PC-3 (cell line): ENCODE data around the gene SPRED2. TPM values are rescaled to one million over a fixed set of nuclear protein-coding genes. Genes with fewer than 3 reads are reported as not detected.

Experiments used
- ATAC-seq: fragments of 200-7000 bp; cut with Tn5 transposase; 2 replicates; pipeline ENCODE4 v1.9.1; 2020; ENCODE audit warnings: mild to moderate bottlenecking, moderate library complexity
- BruUV-seq: library from RNA; stranded (reverse); fragments of 400-500 nt; replicated peaks from 2 replicates; lab custom pipeline; 2021; lab: Mats Ljungman, UMichigan
- CTCF ChIA-PET: fragments of 300-600 bp; sonication (Branson Sonifier 250); formaldehyde crosslinking; loops from one replicate; lab custom pipeline; 2022; ENCODE audit warnings: antibody characterized with exemption; lab: Charles Lee
- POLR2A ChIA-PET: fragments of 300-600 bp; sonication (Branson Sonifier 250); formaldehyde crosslinking; loops from one replicate; lab custom pipeline; 2022; ENCODE audit warnings: antibody characterized with exemption; ENCODE audit not compliant: unreplicated experiment; lab: Charles Lee
- DNase-seq: peaks from one replicate; pipeline ENCODE4 v3.0.0-alpha.2; 2015
- H2AFZ ChIP-seq: fragments of 300-600 bp; sonication (generic); 2 replicates; pipeline ENCODE4 v1.6.0; 2016; ENCODE audit warnings: antibody characterized with exemption, low read length
- H3F3A ChIP-seq: fragments of 300-600 bp; sonication (generic); one replicate; pipeline ENCODE4 v1.6.0; 2017; ENCODE audit warnings: antibody characterized with exemption, low read length, control low read depth, mild to moderate bottlenecking; ENCODE audit not compliant: unreplicated experiment
- H3K27ac ChIP-seq: fragments of 300-600 bp; sonication (generic); 2 replicates; pipeline ENCODE4 v1.5.1; 2016; ENCODE audit warnings: mild to moderate bottlenecking, low read length
- H3K27me3 ChIP-seq: fragments of 300-600 bp; sonication (generic); 2 replicates; pipeline ENCODE4 v1.6.1; 2016; ENCODE audit warnings: low read length, mixed read lengths
- H3K36me3 ChIP-seq: fragments of 300-600 bp; sonication (generic); 2 replicates; pipeline ENCODE4 v1.6.1; 2016; ENCODE audit warnings: low read depth, mixed run types, low read length, mixed read lengths
- H3K4me1 ChIP-seq: fragments of 300-600 bp; sonication (generic); 2 replicates; pipeline ENCODE4 v1.5.1; 2016; ENCODE audit warnings: low read length; ENCODE audit not compliant: insufficient read depth
- H3K4me2 ChIP-seq: fragments of 300-600 bp; sonication (generic); 2 replicates; pipeline ENCODE4 v1.6.0; 2016; ENCODE audit warnings: low read length
- H3K4me3 ChIP-seq: fragments of 300-600 bp; sonication (generic); 2 replicates; pipeline ENCODE4 v1.5.1; 2016; ENCODE audit warnings: mild to moderate bottlenecking, low read length, mixed read lengths
- H3K79me2 ChIP-seq: fragments of 300-600 bp; sonication (generic); 2 replicates; pipeline ENCODE4 v1.6.1; 2017; ENCODE audit warnings: low read length, mixed read lengths
- H3K9ac ChIP-seq: fragments of 300-600 bp; sonication (generic); 2 replicates; pipeline ENCODE4 v1.6.0; 2016; ENCODE audit warnings: mild to moderate bottlenecking, low read length
- H3K9me2 ChIP-seq: fragments of 300-600 bp; sonication (generic); replicated peaks from 2 replicates; pipeline ENCODE4 v1.6.1; 2016; ENCODE audit warnings: mixed run types, low read length, mixed read lengths
- H3K9me3 ChIP-seq: fragments of 300-600 bp; sonication (generic); 2 replicates; pipeline ENCODE4 v1.6.1; 2016; ENCODE audit warnings: low read length, mixed read lengths
- H4K20me1 ChIP-seq: fragments of 300-600 bp; sonication (generic); 2 replicates; pipeline ENCODE4 v1.6.1; 2016; ENCODE audit warnings: low read length, mixed read lengths
- EZH2 ChIP-seq: fragments of 300-600 bp; sonication (generic); IDR thresholded peaks from one replicate; pipeline ENCODE4 v1.6.1; 2017; ENCODE audit warnings: antibody characterized with exemption, mild to moderate bottlenecking, low read length; ENCODE audit not compliant: unreplicated experiment
- EZH2phosphoT487 ChIP-seq: fragments of 300-600 bp; sonication (generic); IDR thresholded peaks from 2 replicates; pipeline ENCODE4 v1.6.1; 2018; ENCODE audit warnings: mild to moderate bottlenecking, antibody characterized with exemption, low read length, borderline replicate concordance
- intact Hi-C: fragments of 100-400 bp; cut with micrococcal nuclease; formaldehyde crosslinking; loops from 2 replicates; pipeline ENCODE4 v1.9.0; 2023
- total RNA-seq: library from RNA; depleted of rRNA; stranded (reverse); fragments of >200 nt; gene quantifications from 2 replicates; pipeline ENCODE4 v1.2.3, GENCODE V29; 2014
- TF ChIP-seq, protein P1 (sequence below): fragments of 300-600 bp; sonication (generic); conservative IDR thresholded peaks from 2 replicates; pipeline ENCODE4 v1.5.1; 2017; ENCODE audit warnings: antibody characterized with exemption, low read depth, mild to moderate bottlenecking, low read length

Gene SPRED2
- total RNA-seq, 1 experiment from 2014 or later: 16.2 TPM

DNA sequence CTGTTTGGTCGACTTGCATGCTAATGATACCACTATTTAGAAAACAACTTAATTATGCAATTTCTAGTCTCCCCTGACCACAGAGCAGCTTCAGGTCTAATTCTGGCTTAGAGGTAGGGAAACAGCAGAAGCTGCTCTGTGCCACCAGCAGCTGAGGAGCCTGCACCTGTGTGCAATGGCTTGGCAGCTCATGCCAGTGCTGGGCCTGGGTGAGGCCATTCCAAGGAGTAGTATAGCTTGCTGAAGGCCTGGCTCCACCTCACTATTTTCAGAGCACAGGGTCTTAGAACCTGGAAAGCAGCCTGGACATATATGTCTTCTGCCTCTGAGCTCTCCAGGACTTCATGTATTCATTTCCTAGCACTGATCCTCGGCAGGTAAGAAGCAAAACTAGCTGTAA lies 62.8 kb downstream of the SPRED2 start:
- Histone ChIP-seq H2AFZ (no peak overlapping the region), H3K36me3 (no peaks in the 10 kb centered on the region), H3K79me2 (peaks cover 85% of the 10 kb centered on the region), H3K27ac (no peak overlapping the region), H3K9me2 (no peaks in the 10 kb centered on the region), H4K20me1 (peaks cover 5% of the 10 kb centered on the region; the same call in 1 of the 2 replicates), H3K27me3 (no peaks in the 10 kb centered on the region), H3K4me2 (no peak overlapping the region), H3K4me3 (no peak overlapping the region), H3K4me1 (peaks cover 81% of the 10 kb centered on the region), H3K9me3 (no peaks in the 10 kb centered on the region), H3F3A (peaks cover 20% of the 10 kb centered on the region), H3K9ac (no peak overlapping the region)
- intact Hi-C loops: loop anchor here (10.0 kb wide), 1 partner anchor 65 kb away; no protein-coding TSS in a partner anchor
- TF ChIP-seq, protein P1, sequence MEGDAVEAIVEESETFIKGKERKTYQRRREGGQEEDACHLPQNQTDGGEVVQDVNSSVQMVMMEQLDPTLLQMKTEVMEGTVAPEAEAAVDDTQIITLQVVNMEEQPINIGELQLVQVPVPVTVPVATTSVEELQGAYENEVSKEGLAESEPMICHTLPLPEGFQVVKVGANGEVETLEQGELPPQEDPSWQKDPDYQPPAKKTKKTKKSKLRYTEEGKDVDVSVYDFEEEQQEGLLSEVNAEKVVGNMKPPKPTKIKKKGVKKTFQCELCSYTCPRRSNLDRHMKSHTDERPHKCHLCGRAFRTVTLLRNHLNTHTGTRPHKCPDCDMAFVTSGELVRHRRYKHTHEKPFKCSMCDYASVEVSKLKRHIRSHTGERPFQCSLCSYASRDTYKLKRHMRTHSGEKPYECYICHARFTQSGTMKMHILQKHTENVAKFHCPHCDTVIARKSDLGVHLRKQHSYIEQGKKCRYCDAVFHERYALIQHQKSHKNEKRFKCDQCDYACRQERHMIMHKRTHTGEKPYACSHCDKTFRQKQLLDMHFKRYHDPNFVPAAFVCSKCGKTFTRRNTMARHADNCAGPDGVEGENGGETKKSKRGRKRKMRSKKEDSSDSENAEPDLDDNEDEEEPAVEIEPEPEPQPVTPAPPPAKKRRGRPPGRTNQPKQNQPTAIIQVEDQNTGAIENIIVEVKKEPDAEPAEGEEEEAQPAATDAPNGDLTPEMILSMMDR: no peak
- no peak for TF ChIP-seq EZH2phosphoT487
- no peak for TF ChIP-seq EZH2
- BruUV-seq: no TSS peak
- POLR2A ChIA-PET: no interaction called here
- ATAC-seq (no peak), DNase-seq (no peak)
- CTCF ChIA-PET: no interaction called here

DNA sequence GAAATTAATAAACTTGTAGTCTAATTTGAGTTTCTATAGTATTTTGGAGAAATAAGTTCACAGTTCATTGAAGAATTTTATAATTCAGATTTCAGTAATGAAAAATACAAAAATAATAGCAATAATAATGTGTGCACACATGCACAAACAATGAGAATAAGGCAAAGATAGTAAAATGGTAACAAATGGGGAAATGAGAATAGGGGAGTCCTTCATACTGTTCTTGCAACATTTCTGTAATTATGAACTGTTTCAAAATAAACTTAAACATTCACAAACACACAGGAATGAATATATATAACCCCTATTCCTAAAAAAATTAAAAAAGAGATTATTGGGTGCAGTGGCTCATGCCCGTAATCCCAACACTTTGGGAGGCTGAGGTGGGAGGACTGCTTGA lies 63.9 kb downstream of the SPRED2 start:
- ATAC-seq: no peak
- BruUV-seq: no TSS peak
- Histone ChIP-seq H3K79me2 (peaks cover 85% of the 10 kb centered on the region), H3K9me2 (no peaks in the 10 kb centered on the region), H3K4me3 (0 out of 2 replicates have a peak overlapping the region, but pooled peaks have one; percentile 2), H3K9ac (peak overlapping the region; percentile 86; the same call in 1 of the 2 replicates), H3K4me2 (peak overlapping the region; percentile 55), H3K27ac (peak overlapping the region; percentile 98), H4K20me1 (peaks cover 14% of the 10 kb centered on the region), H3F3A (peaks cover 20% of the 10 kb centered on the region), H3K4me1 (peaks cover 81% of the 10 kb centered on the region), H3K9me3 (no peaks in the 10 kb centered on the region), H3K36me3 (no peaks in the 10 kb centered on the region), H3K27me3 (no peaks in the 10 kb centered on the region), H2AFZ (no peak overlapping the region)
- CTCF ChIA-PET: interaction anchor here (0.7 kb wide), 1 partner anchor 58 kb away, joined by 3 read pairs; no protein-coding TSS in a partner anchor
- POLR2A ChIA-PET: interaction anchor here (0.6 to 1.9 kb wide), 3 partner anchors 15 to 58 kb away, joined by 3 to 9 read pairs (median 6); no protein-coding TSS in a partner anchor
- TF ChIP-seq EZH2: no peak
- TF ChIP-seq EZH2phosphoT487: no peak
- TF ChIP-seq, protein P1: no peak
- intact Hi-C loops: loop anchor here (10.0 kb wide), 1 partner anchor 64 kb away; no protein-coding TSS in a partner anchor
- no peak for DNase-seq

GRCh38 chr2:65367524-65367923 lies 64.9 kb downstream of the SPRED2 start:
- H3K4me2 ChIP-seq: peak overlapping the region; percentile 55
- peak; percentile 78 for ATAC-seq
- H3K27ac ChIP-seq: peak overlapping the region; percentile 98

More at GRCh38 chr2:65367524-65367923, 64.9 kb downstream of the SPRED2 start:
- peaks cover 11% of the 10 kb centered on the region for H4K20me1 ChIP-seq
- no peak for TF ChIP-seq EZH2phosphoT487
- TF ChIP-seq, protein P1: no peak
- TF ChIP-seq EZH2: no peak
- DNase-seq: peak; percentile 98
- H3K36me3 ChIP-seq: no peaks in the 10 kb centered on the region
- H3K9ac ChIP-seq: peak overlapping the region; percentile 86
- no TSS peak for BruUV-seq
- intact Hi-C loops: loop anchor here (1.0 to 10.0 kb wide), 5 partner anchors 10 to 69 kb away; partner anchors contain the start of gene SPRED2
- H3K4me1 ChIP-seq: peaks cover 72% of the 10 kb centered on the region
- no peak overlapping the region for H2AFZ ChIP-seq
- H3K27me3 ChIP-seq: no peaks in the 10 kb centered on the region
- H3F3A ChIP-seq: peaks cover 14% of the 10 kb centered on the region
- H3K9me2 ChIP-seq: no peaks in the 10 kb centered on the region
- CTCF ChIA-PET: interaction anchor here (0.7 to 1.4 kb wide), 3 partner anchors 15 to 57 kb away, joined by 3 to 5 read pairs (median 4); no protein-coding TSS in a partner anchor
- H3K9me3 ChIP-seq: no peaks in the 10 kb centered on the region
- POLR2A ChIA-PET: interaction anchor here (0.6 to 1.9 kb wide), 9 partner anchors 13 to 104 kb away, joined by 3 to 9 read pairs (median 3); no protein-coding TSS in a partner anchor
- H3K79me2 ChIP-seq: peaks cover 88% of the 10 kb centered on the region
- no peak overlapping the region for H3K4me3 ChIP-seq
